HG02798 (cell line): ENCODE measurements around the gene LHX2.
"Not testable (repeated sequence)": the region's sequence is repeated elsewhere in the genome, so short reads cannot be mapped to it uniquely, and the experiment has no call there.

Experiments
- ATAC-seq: cut with Tn5 transposase; IDR thresholded peaks from one replicate; pipeline ENCODE4 v1.9.1; 2021; ENCODE audit warnings: mild to moderate bottlenecking; ENCODE audit not compliant: unreplicated experiment, poor library complexity

LHX2 gene, protein sequence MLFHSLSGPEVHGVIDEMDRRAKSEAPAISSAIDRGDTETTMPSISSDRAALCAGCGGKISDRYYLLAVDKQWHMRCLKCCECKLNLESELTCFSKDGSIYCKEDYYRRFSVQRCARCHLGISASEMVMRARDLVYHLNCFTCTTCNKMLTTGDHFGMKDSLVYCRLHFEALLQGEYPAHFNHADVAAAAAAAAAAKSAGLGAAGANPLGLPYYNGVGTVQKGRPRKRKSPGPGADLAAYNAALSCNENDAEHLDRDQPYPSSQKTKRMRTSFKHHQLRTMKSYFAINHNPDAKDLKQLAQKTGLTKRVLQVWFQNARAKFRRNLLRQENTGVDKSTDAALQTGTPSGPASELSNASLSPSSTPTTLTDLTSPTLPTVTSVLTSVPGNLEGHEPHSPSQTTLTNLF

DNA sequence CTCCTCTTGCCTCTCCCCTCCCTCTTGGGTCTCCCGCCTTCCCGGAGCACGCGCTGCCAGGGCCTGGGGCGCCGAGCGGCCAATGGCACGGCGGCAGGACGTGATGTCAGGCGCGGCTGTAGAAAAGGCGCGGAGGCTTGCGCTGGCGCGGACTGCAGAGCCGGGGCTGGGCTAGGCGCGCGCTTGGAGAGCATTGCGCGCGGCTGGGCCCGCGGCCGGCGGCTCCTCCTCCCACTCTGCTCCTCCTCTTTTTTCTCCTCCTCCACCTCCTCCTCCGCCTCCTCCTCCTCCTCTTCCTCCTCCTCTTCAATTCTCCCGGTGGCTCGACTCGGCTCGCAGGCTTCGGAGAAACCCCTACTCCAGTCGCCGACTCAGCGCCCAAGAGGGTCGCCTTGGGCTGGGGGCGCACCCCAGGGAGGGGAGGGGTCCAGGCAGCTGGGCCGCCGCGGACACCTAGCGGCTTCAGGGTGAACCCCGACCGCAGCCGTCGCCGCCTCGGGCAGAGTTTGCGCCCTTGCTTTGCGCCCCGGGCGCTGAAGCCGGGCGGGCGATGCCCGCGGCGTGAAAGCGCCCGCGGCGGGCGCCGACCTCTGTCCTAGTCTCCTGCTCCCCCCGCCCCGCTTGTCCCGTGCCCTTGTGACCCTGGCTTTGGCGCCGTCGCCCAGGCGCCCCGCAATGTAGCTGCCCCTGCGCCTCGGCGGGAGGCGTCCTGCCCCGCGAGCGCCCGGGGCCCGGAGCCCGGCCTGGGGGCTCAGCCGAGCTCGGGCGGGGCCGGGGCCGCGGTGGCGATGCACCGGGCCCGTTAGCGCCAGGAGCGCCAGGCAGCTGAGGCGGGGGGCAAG lies at the start of gene LHX2:
Gene LHX2 (plus strand): TSS at position 309 of the 842 bp plus-strand sequence. CDS start 581 bp downstream, outside the sequence.
- no peak for ATAC-seq

DNA sequence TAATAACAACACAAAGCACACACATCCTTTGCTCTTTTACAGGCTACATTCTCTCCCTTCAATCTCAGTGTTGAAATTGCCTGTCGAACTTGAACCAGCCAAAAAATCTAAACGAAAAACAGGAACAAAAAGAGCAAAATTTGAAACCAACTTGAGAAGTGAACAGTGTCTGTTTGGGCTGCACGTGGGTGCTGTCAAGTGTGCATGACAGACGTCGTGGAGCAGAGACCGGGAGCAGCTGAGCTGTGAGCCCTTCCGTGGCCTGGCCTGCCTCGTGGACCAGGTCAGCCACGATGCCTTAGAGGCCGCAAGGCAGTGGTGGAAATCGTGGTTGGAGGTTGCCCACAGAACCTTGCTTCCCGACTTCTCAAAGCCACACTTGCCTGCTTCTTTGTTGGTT lies 46.8 kb upstream of the LHX2 start:
- no peak for ATAC-seq

DNA sequence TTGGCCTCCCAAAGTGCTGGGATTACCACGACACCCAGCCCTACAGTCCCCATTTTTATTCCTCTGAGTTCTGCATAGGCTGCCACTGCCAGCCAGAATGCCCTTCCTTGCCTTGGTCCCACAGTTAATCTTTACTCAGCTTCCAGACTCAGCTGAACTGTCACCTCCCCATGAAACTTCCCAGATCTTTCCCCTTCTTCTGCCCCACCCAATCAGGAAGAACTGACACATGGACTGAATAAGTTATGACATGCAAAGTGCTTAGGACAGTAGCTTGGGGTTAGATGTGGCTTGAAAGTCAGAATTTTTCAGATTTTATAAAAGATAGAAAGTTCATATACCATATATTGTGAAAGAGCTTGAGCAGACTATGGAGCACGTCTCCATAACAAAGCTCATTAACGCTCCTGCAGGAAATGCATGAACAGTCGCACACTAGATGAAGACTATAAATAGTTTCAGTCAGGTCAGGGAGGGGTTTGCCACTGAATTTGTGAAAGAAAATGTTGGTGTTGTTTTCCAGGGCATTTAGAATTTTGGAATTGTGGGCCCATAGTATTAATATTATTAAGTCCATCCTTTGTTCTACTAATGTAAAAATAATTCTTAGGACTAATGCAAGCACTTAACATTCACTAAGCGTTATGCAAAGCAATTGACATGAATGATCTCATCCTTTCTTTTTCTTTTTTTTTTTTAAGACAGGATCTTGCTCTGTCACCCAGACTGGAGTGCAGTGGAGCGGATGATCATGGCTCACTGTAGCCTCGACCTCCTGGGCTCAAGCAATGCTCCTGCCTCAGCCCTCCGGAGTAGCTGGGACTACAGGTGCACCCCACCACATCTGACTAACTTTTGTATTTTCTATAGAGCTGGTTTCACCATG lies 45.5 kb upstream of the LHX2 start:
- no peak for ATAC-seq

DNA sequence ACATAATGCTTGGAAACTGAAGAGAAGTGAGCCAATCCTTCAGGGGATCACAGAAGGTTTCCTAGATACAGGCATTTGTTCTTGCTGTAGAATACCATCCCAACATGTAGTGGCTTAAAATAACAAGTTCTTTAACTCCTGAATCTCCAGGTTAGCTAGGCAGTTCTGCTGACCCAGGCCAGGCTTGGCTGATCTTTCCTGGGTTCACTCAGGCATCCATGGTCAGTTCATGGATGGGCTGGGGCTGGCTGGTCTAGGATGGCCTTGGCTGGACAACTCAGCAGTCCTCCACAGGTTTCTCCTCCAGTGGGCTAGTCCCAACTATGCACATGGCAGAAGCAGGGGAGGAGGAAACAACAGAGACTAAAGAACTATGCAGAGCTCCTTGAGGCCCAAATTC lies 44.2 kb upstream of the LHX2 start:
- ATAC-seq = no peak

DNA sequence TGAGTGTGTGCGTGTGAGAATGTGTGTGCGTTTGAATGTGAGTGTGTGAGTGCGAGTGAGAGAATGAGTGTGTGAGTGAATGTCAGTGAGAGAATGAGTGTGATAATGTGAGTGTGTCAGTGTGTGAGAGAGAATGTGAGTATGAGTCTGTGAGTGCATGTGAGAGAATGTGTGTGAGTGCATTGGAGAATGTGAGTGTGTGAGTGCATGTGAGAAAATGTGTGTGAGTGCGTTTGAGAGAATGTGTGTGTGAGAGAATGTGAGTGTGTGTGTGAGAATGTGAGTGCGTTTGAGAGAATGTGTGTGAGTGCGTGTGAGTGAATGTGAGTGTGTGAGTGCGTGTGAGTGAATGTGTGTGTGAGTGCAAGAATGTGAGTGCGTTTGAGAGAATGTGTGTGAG lies 39.0 kb upstream of the LHX2 start:
- ATAC-seq = no peak

DNA sequence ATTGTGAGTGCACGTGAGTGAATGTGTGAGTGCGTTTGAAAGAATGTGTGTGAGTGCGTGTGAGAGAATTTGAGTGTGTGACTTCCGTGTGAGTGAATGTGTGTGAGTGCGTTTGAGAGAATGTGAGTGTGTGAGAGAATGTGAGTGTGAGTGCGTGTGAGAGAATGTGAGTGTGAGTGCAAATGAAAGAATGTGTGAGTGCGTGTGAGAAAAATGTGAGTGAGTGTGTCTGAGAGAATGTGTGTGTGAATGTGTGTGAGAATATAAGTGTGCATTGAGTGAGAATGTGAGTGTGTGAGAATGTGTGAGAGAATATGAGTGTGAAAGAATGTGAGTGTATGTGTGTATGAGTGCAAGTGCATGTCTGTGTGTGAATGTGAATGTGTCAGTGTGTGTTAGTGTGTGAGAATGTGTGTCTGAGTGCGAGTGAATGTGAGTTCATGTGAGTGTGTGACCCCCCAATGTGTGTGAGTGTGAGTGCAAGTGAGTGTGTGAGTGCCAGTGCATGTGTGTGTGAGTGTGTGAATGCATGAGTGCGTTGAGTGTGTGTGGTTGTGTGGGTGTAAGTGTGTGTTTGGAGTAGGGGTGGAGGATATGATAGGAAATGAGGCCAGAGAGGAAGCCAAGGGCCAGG lies 37.9 kb upstream of the LHX2 start:
- ATAC-seq = no peak

DNA sequence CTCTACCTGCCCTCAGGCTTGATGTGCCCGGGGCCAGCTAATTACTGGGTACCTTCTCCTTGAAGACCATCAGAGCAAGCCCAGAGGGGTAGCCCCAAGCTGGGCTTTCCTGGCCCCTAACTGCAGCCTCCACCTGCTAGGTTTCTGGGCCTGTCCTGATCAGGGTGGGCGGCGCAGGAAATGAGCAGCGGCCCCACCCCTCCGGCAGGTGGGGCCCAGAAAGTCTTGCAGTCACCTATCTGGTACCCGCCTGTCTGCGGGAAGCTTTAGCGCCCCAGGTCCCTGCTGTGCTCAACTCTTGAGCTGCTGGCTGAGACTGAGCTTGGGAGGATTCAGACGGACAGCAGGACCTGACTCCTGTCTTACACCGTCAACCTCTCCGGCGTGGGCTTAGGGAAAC lies 37.1 kb upstream of the LHX2 start:
- ATAC-seq = no peak

DNA sequence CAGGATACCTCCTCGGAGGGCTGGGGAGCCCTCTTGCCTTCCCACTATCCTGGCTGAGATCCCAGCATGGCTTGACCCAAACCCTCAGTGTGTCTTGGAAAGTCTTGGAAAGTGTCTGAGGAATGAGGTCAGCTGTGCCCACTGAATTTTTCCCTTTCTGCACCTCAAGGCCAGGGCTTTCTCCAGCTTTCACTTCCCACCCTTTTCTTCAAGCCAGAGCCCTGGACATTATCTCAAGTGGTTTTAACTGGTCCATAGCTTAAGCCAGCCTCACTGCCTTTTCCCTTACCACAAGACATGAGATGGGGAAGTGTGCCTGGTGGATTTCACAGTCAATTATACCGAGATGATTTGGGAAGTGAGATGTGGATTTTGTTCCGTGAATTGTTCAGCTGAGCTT lies 35.7 kb upstream of the LHX2 start:
- ATAC-seq = no peak

DNA sequence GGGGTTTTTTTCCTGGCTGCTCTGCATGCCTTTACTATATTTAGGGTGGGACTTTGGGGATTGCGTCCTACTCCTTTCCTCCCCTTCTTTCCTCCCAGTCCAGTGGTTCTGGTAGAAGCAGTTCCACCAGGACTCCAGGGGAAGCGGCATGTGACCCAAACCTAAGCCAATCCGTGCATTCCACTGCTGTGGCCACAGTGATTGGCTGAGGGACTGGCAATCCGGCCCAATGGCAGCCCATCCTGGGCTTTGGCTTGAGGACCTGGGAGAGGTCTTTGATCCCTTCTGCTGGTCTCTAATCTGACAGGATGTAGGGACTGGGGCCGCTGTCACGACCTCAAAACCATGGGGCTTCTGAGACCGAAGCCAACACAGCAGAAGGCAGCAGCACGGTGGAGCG lies 35.0 kb upstream of the LHX2 start:
- ATAC-seq = not testable (repeated sequence)

DNA sequence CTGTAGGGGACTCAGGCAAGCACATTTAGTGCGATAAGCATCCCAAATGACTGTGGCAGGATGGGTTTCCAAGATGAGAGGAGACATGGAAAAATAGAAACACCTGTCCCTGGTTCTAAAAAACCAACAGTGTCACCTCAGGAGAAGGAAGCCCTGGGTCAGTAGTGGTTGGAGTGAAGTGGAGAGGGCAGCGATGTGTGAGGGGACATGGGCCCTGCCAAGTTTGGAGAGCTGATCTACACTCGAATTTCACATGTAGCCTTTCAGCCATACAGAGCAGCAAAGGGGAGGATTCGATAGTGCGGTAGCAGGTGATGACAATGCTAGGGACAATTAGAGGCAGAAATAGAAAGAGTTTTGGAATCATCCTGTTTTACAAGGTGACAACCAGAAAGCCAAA lies 32.6 kb upstream of the LHX2 start:
- no peak for ATAC-seq

DNA sequence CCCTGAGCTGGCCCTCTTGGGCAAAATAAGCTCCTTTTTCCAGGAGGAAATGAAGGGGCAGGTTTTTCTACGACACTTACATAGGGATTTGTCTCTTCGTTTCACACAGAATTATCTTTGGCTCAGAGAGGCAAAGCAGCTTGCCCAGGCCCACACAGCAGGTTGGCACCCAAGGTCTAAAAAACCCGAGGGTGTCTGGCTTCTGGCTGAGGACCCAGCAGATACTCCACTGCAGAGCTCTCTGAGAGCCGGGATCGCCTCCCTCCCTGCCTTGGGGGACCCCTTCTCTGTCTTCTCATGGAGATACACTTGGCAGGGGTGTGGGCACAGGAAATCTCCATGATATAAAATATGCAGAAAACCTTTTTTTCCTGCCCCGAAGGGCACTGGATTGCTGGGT lies 29.0 kb upstream of the LHX2 start:
- no peak for ATAC-seq

DNA sequence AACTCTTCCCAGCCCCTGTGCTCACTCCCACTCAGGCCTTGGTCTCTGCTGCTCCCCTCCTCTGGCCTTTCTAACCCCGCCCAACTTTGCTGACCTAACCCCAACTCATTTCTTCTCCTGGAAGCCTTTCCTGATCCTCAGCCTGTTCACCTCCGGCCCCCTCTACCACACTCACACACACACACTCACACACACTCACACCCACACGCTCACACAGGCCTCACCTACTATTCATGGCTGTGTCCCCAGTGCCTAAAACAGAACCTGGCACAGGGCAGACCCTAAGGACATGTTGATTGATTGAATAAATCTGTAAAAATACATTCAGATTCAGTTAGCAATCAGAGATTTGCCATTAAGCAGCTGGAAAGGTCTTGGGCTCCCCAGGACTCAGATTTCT lies 28.5 kb upstream of the LHX2 start:
- ATAC-seq = no peak

DNA sequence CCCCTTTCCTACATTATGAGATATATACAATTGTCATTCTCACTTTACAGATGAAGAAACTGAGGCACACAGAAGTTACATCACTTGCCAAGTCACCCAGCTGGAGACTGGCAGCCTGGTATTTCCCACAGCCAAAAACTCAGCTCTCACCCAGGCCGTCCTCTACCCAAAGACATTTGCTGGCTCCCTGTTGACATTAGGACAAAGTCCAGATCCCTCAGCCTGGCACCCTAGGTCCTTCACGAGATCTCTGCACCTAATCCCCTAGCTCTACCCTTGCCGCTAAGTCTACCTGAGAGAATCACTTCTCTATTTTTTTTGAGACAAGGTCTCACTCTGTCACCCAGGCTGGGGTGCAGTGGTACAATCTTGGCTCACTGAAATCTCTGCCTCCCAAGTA lies 26.8 kb upstream of the LHX2 start:
- no peak for ATAC-seq

DNA sequence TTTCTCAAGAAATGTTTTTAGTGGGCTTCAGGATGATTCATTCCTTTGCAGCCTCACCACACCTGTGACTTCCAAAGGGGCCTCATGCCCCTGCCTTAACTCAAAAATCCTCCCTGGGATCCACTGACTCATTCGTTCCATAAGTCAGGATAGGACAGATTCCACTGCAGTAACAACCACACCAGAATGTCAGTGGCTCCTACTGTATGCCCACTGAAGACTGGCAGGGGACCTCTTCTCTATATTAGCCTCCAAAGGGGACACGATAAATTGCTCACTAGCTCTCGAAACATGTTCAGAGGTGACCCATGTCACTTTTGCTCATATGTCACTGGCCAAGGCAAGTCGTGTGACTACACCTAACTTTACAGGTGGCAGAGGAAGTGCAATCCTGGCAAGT lies 25.7 kb upstream of the LHX2 start:
- no peak for ATAC-seq

DNA sequence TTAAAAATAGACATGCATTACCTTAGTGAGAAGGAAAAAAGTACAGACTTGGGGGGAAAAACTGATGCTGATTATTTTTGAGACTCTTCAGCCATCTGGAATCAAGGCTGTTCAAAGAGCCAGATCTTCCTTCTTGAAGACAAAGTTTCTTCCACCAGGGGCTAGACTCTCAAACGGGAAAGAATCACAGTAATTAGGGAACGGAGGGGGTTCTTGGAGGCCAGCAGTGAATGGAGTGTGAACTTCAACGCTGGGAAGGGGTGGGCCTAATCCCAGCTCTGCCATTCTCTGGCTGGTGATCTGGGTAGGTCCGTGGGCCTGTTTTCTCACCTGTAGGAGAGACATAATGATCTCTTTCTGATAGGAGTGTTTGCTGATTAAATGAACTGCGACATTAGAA lies 21.1 kb upstream of the LHX2 start:
- ATAC-seq = no peak

DNA sequence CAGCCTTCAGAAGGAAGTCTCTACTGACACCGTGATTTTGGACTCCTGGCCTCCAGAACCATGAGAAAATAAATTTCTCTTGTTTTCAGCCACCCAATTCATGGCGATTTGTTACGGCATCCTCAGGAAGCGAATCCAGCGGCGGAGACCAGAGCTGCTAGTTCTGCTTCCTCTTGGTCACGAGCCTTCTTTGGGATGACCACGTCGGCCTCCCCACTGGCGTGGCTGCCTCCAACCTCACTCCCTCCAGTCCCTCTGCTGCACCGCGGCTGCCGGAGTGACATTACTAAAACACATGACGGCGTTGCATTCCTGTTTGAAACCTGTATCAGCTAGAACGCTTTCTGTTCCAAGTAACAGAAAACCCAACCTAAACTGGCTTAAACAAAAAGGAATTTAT lies 18.9 kb upstream of the LHX2 start:
- not testable (repeated sequence) for ATAC-seq

DNA sequence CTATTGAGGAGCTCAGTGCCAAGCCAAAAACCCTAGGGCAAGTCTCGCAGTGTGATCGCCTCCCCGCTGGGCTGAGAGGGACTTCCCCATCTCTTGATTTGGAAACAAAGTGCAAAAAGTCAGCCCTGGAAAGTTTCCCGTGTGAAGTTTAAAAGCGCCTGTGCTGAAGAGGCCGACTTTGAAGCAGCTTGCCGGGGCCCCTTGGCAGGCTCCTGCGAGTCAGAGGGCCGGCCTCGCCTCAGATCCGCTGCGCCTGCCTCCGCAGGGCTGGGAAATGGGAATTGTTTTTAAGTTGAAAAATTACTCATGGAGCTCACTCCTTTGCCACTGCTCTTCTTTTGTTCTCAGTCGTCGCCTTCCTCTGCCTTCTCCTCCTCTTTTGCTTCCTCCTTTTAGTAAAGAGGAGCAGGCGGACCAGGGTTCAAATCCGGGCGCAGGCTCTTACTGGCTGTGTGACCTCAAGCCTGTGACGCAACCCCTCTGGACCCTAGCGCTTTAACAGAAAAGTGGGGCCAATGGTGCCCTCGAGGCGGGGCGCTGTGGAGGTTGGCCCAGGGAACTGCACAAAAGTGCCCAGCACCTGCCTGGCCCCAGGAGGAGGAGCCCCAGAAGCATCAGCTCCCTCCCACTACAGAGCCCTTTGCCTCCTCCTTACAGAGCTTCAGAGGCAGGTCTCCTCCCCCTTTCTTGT lies 14.7 kb upstream of the LHX2 start:
- ATAC-seq = peak; percentile 43

DNA sequence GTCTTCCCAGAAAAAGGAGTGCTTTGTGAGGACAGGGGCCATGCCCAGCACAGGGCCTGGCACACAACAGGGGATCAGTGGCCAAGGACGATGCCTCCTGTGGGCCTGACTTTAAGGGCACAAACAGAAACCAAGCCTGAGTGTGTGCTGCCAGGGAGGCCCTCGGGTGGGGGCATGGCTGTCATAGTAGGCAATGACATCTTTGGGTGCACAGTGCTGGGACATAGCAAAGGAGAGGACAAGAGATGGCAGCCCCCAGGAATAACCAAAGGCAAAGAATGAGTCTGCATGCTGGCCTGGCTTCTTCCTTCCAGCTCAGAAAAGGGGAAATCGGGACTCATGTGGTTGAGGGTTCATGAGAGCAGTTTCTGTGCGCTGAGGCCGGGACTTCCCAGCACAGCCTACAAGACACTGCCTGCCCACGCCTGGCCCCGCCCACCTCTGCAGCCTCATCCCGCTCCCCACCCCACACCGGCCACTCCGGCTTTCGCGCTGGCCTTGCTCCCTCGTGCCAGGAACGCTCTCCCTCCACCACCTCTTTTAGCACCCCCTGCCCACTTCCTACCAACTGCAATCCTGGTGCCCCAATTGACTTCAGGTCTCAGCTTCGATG lies 13.8 kb upstream of the LHX2 start:
- peak; percentile 70 for ATAC-seq

DNA sequence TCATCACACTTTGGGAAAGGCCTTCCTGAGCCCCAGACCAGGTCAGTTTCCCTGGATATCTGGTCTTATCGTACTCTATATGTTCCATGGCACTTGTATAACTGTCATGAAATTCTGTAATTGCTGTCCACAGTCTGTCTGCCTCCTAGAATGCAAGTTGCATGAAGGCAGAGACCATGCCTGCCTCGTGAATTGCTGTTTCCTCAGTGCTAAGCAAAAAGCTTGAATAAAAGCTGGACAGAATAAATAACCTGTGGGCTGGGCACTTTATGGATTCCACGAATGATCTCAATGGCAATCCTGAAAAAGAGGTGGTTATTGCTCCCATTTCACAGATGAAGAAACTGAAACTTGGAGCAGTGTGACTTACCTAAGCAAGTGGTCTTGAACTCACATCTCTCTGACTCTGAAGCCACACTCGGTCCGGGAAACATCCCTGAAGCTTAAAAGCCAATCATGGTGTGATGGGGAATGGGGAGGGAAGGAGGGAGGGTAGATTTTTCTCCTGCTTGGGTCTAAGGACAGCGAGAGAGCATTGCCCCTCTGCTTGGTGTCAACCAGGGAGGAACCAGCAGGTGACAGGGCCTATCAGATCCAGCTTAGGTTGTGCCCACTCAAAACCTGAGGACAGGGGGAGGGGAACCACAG lies 13.2 kb upstream of the LHX2 start:
- no peak for ATAC-seq
